BLaER1 (cell line): Measurements from ENCODE around the gene TPSG1.

Source experiments
- H3K27ac ChIP-seq: shearing (Covaris generic); formaldehyde crosslinking; 2 replicates; pipeline ENCODE4 v1.8.1; 2022
- H3K27me3 ChIP-seq: shearing (Covaris generic); formaldehyde crosslinking; 2 replicates; pipeline ENCODE4 v1.8.1; 2022
- H3K36me3 ChIP-seq: shearing (Covaris generic); formaldehyde crosslinking; 2 replicates; pipeline ENCODE4 v1.8.1; 2022
- H3K4me1 ChIP-seq: shearing (Covaris generic); formaldehyde crosslinking; 2 replicates; pipeline ENCODE4 v1.8.1; 2022
- H3K4me2 ChIP-seq: shearing (Covaris generic); formaldehyde crosslinking; 2 replicates; pipeline ENCODE4 v1.8.1; 2022
- H3K4me3 ChIP-seq: shearing (Covaris generic); formaldehyde crosslinking; 2 replicates; pipeline ENCODE4 v1.8.1; 2022
- H3K9ac ChIP-seq: shearing (Covaris generic); formaldehyde crosslinking; 2 replicates; pipeline ENCODE4 v1.8.1; 2022
- H3K9me3 ChIP-seq: shearing (Covaris generic); formaldehyde crosslinking; 2 replicates; pipeline ENCODE4 v1.8.1; 2022
- H4K20me1 ChIP-seq: shearing (Covaris generic); formaldehyde crosslinking; 2 replicates; pipeline ENCODE4 v1.8.1; 2022
- Cebpa-rat ChIP-seq: shearing (Covaris generic); IDR thresholded peaks from 2 replicates; pipeline ENCODE4 v1.8.1; 2022

TPSG1 gene

GRCh38 chr16:1213231-1213630 lies 11.8 kb downstream of the TPSG1 start:
- TF ChIP-seq Cebpa-rat, result no peak
- Histone ChIP-seq H3K27me3 (no peaks in the 10 kb centered on the region), H3K4me1 (peaks cover 21% of the 10 kb centered on the region), H3K36me3 (peaks cover 90% of the 10 kb centered on the region), H4K20me1 (peaks cover 30% of the 10 kb centered on the region; the same call in 1 of the 2 replicates), H3K27ac (no peak overlapping the region), H3K4me3 (no peak overlapping the region), H3K4me2 (no peak overlapping the region), H3K9me3 (no peaks in the 10 kb centered on the region), H3K9ac (no peak overlapping the region)

DNA sequence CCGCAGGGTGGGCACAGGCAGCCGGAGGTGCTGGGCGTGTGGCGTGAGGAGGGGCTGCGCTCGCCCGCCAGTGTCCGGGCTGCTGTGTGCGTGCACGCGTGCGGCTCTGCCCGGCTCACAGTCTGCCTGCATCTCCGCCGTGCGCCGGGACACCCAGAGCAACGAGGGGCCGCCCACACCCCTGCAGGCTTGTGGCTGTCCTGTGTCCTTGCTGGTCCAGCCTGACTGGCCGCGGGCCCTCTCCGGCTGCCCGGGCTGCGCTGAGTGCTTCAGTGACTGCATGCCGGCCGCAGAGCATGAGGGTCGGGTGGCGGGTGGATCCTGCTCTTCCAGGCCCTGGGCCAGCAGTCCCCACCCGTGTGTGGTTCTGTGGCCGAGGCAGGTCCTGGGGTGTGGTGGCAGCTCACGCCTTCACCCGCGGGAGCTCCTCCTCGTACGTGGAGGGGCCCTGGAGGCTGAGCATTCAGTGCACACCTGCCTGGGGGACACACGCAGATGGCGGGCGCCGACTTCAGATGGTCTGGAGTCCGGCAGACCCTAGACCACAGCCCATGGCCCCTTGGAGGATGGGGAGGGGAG lies 12.4 kb downstream of the TPSG1 start:
- no peak overlapping the region for H3K4me2 ChIP-seq
- no peak overlapping the region for H3K4me3 ChIP-seq
- no peak overlapping the region for H3K27ac ChIP-seq
- H4K20me1 ChIP-seq, result peaks cover 29% of the 10 kb centered on the region; the same call in 1 of the 2 replicates
- peaks cover 85% of the 10 kb centered on the region for H3K36me3 ChIP-seq
- no peak for TF ChIP-seq Cebpa-rat
- H3K9me3 ChIP-seq, result no peaks in the 10 kb centered on the region
- H3K9ac ChIP-seq, result no peak overlapping the region
- H3K27me3 ChIP-seq, result no peaks in the 10 kb centered on the region
- H3K4me1 ChIP-seq, result peaks cover 26% of the 10 kb centered on the region

- peaks cover 82% of the 10 kb centered on the region for H3K36me3 ChIP-seq
- H3K4me1 ChIP-seq, result peaks cover 30% of the 10 kb centered on the region
- H3K27me3 ChIP-seq, result no peaks in the 10 kb centered on the region
- no peak overlapping the region for H3K4me2 ChIP-seq
- no peaks in the 10 kb centered on the region for H3K9me3 ChIP-seq
- TF ChIP-seq Cebpa-rat, result no peak
- H3K9ac ChIP-seq, result no peak overlapping the region
- H3K4me3 ChIP-seq, result no peak overlapping the region
- H3K27ac ChIP-seq, result no peak overlapping the region
- H4K20me1 ChIP-seq, result peaks cover 19% of the 10 kb centered on the region; the same call in 1 of the 2 replicates
These were observed 13.4 kb downstream of the TPSG1 start for GRCh38 chr16:1211451-1212268.

- Histone ChIP-seq H3K4me1 (peaks cover 24% of the 10 kb centered on the region), H3K4me3 (no peak overlapping the region), H3K4me2 (no peak overlapping the region), H3K36me3 (peaks cover 76% of the 10 kb centered on the region), H3K9me3 (no peaks in the 10 kb centered on the region), H3K27me3 (no peaks in the 10 kb centered on the region), H3K27ac (no peak overlapping the region), H4K20me1 (peaks cover 17% of the 10 kb centered on the region; the same call in 1 of the 2 replicates), H3K9ac (no peak overlapping the region)
- no peak for TF ChIP-seq Cebpa-rat
These were observed 14.6 kb downstream of the TPSG1 start for GRCh38 chr16:1210461-1210860.

GRCh38 chr16:1209081-1209480 lies 16.0 kb downstream of the TPSG1 start:
- H3K27me3 ChIP-seq, result no peaks in the 10 kb centered on the region
- peak overlapping the region; percentile 64; the same call in 1 of the 2 replicates for H3K9ac ChIP-seq
- H3K4me1 ChIP-seq, result peaks cover 29% of the 10 kb centered on the region
- peaks cover 70% of the 10 kb centered on the region for H3K36me3 ChIP-seq
- peak overlapping the region; percentile 68 for H3K27ac ChIP-seq
- no peak for TF ChIP-seq Cebpa-rat
- no peaks in the 10 kb centered on the region for H3K9me3 ChIP-seq
- H4K20me1 ChIP-seq, result peaks cover 17% of the 10 kb centered on the region
- peak overlapping the region; percentile 58 for H3K4me2 ChIP-seq
- H3K4me3 ChIP-seq, result no peak overlapping the region

GRCh38 chr16:1208239-1208830 lies 16.7 kb downstream of the TPSG1 start:
- peaks cover 29% of the 10 kb centered on the region for H3K4me1 ChIP-seq
- no peak overlapping the region for H3K4me3 ChIP-seq
- H3K9ac ChIP-seq, result peak overlapping the region; percentile 64

GRCh38 chr16:1206786-1207185 lies 18.3 kb downstream of the TPSG1 start:
- Histone ChIP-seq H3K4me3 (no peak overlapping the region), H3K9me3 (no peaks in the 10 kb centered on the region), H3K9ac (no peak overlapping the region), H3K27me3 (no peaks in the 10 kb centered on the region), H3K4me1 (peaks cover 29% of the 10 kb centered on the region), H3K4me2 (no peak overlapping the region), H4K20me1 (peaks cover 34% of the 10 kb centered on the region), H3K27ac (no peak overlapping the region), H3K36me3 (peaks cover 71% of the 10 kb centered on the region)
- TF ChIP-seq Cebpa-rat, result no peak

More at GRCh38 chr16:1208239-1208830, 16.7 kb downstream of the TPSG1 start:
- no peaks in the 10 kb centered on the region for H3K27me3 ChIP-seq
- peak overlapping the region; percentile 58 for H3K4me2 ChIP-seq
- H3K27ac ChIP-seq, result peak overlapping the region; percentile 68
- H3K36me3 ChIP-seq, result peaks cover 72% of the 10 kb centered on the region
- TF ChIP-seq Cebpa-rat, result no peak
- H3K9me3 ChIP-seq, result no peaks in the 10 kb centered on the region
- H4K20me1 ChIP-seq, result peaks cover 24% of the 10 kb centered on the region

- no peak overlapping the region for H3K9ac ChIP-seq
- peaks cover 38% of the 10 kb centered on the region for H4K20me1 ChIP-seq
- no peak overlapping the region for H3K27ac ChIP-seq
- no peaks in the 10 kb centered on the region for H3K27me3 ChIP-seq
- no peaks in the 10 kb centered on the region for H3K9me3 ChIP-seq
- peaks cover 71% of the 10 kb centered on the region for H3K36me3 ChIP-seq
- H3K4me2 ChIP-seq, result no peak overlapping the region
- no peak for TF ChIP-seq Cebpa-rat
- H3K4me3 ChIP-seq, result no peak overlapping the region
- peaks cover 29% of the 10 kb centered on the region for H3K4me1 ChIP-seq
These were observed 18.7 kb downstream of the TPSG1 start for GRCh38 chr16:1206326-1206725.

- H3K27me3 ChIP-seq, result no peaks in the 10 kb centered on the region
- TF ChIP-seq Cebpa-rat, result no peak
- no peak overlapping the region for H3K4me3 ChIP-seq
- no peak overlapping the region for H3K9ac ChIP-seq
- no peaks in the 10 kb centered on the region for H3K9me3 ChIP-seq
- H3K4me2 ChIP-seq, result peak overlapping the region; percentile 48
- no peak overlapping the region for H3K27ac ChIP-seq
- H3K4me1 ChIP-seq, result peaks cover 29% of the 10 kb centered on the region
- H4K20me1 ChIP-seq, result peaks cover 48% of the 10 kb centered on the region
- peaks cover 70% of the 10 kb centered on the region for H3K36me3 ChIP-seq
These were observed 20.1 kb downstream of the TPSG1 start for GRCh38 chr16:1204933-1205332.

- H4K20me1 ChIP-seq, result peaks cover 67% of the 10 kb centered on the region
- no peaks in the 10 kb centered on the region for H3K27me3 ChIP-seq
- H3K9me3 ChIP-seq, result no peaks in the 10 kb centered on the region
- peaks cover 12% of the 10 kb centered on the region for H3K4me1 ChIP-seq
- no peak for TF ChIP-seq Cebpa-rat
- H3K4me2 ChIP-seq, result no peak overlapping the region
- no peak overlapping the region for H3K27ac ChIP-seq
- H3K4me3 ChIP-seq, result no peak overlapping the region
- no peak overlapping the region for H3K9ac ChIP-seq
- H3K36me3 ChIP-seq, result peaks cover 55% of the 10 kb centered on the region
These were observed 22.8 kb downstream of the TPSG1 start for GRCh38 chr16:1202274-1202673.
